Measurements from ENCODE around the gene GALM. TPM values are rescaled to one million over a fixed set of nuclear protein-coding genes. Genes with fewer than 3 reads are reported as not detected.
"Not testable (repeated sequence)": the region's sequence is repeated elsewhere in the genome, so short reads cannot be mapped to it uniquely, and the experiment has no call there.

GALM gene
- total and polyA plus RNA-seq, 2 donors from 2014 or later = 17.9 to 79.9 TPM

- FAIRE-seq (no peak), DNase-seq (no peak)
- H3K9ac ChIP-seq (ENCODE audit: low read length in 3 of 3) = peak overlapping the region; percentile 72 to 100 (median 100)
- no peaks in the 10 kb centered on the region for H3K9me3 ChIP-seq (ENCODE audit: control insufficient read depth in 2 of 3, insufficient read depth in 1 of 3, low read length in 3 of 3)
- TF ChIP-seq, protein P1, sequence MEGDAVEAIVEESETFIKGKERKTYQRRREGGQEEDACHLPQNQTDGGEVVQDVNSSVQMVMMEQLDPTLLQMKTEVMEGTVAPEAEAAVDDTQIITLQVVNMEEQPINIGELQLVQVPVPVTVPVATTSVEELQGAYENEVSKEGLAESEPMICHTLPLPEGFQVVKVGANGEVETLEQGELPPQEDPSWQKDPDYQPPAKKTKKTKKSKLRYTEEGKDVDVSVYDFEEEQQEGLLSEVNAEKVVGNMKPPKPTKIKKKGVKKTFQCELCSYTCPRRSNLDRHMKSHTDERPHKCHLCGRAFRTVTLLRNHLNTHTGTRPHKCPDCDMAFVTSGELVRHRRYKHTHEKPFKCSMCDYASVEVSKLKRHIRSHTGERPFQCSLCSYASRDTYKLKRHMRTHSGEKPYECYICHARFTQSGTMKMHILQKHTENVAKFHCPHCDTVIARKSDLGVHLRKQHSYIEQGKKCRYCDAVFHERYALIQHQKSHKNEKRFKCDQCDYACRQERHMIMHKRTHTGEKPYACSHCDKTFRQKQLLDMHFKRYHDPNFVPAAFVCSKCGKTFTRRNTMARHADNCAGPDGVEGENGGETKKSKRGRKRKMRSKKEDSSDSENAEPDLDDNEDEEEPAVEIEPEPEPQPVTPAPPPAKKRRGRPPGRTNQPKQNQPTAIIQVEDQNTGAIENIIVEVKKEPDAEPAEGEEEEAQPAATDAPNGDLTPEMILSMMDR (IDR thresholded peaks at IDR 0.05; ENCODE audit: borderline replicate concordance, extremely low read depth, insufficient read depth) = no peak
- H3K36me3 ChIP-seq (ENCODE audit: control insufficient read depth in 2 of 3, insufficient read depth in 3 of 3, low read length in 3 of 3) = peaks cover 20 to 27% (median 20%) of the 10 kb centered on the region in 3 donors
- H3K27me3 ChIP-seq (ENCODE audit: control insufficient read depth, insufficient read depth, low read length) = no peaks in the 10 kb centered on the region
- peaks cover 5 to 12% (median 8%) of the 10 kb centered on the region in 3 donors for H3K4me1 ChIP-seq (ENCODE audit: control insufficient read depth in 2 of 3, insufficient read depth in 2 of 3, low read depth in 1 of 3, low read length in 3 of 3)
- peak overlapping the region; percentile 75 to 100 (median 98) for H3K4me3 ChIP-seq (ENCODE audit: low read length in 3 of 3)
- intact Hi-C loops (cut with DNase I) = no loop called here
- H3K27ac ChIP-seq (ENCODE audit: low read depth in 2 of 2, low read length in 2 of 2) = peak overlapping the region; percentile 100
Measured at GRCh38 chr2:38751596-38752410, 85.9 kb downstream of the GALM start.

GRCh38 chr2:38754049-38754448 is 88.1 kb downstream of the GALM start:
- no peak overlapping the region for H3K4me3 ChIP-seq (ENCODE audit: low read length in 3 of 3)
- H3K9me3 ChIP-seq (ENCODE audit: control insufficient read depth in 2 of 3, insufficient read depth in 1 of 3, low read length in 3 of 3) = no peaks in the 10 kb centered on the region
- peaks cover 0 to 5% (median 1%) of the 10 kb centered on the region in 3 donors for H3K36me3 ChIP-seq (ENCODE audit: control insufficient read depth in 2 of 3, insufficient read depth in 3 of 3, low read length in 3 of 3)
- no peaks in the 10 kb centered on the region for H3K27me3 ChIP-seq (ENCODE audit: control insufficient read depth, insufficient read depth, low read length)
- intact Hi-C loops (cut with DNase I) = no loop called here
- no peak for DNase-seq
- H3K4me1 ChIP-seq (ENCODE audit: control insufficient read depth in 2 of 3, insufficient read depth in 2 of 3, low read depth in 1 of 3, low read length in 3 of 3) = peaks cover 0 to 4% (median 3%) of the 10 kb centered on the region in 3 donors
- TF ChIP-seq, protein P1 (IDR thresholded peaks at IDR 0.05; ENCODE audit: borderline replicate concordance, extremely low read depth, insufficient read depth) = no peak
- no peak overlapping the region for H3K9ac ChIP-seq (ENCODE audit: low read length in 3 of 3)
- FAIRE-seq = no peak
- H3K27ac ChIP-seq (ENCODE audit: low read depth in 2 of 2, low read length in 2 of 2) = no peak overlapping the region

GRCh38 chr2:38754506-38754905 is 88.6 kb downstream of the GALM start:
- H3K27ac ChIP-seq (ENCODE audit: low read depth in 2 of 2, low read length in 2 of 2) = no peak overlapping the region
- no peaks in the 10 kb centered on the region for H3K27me3 ChIP-seq (ENCODE audit: control insufficient read depth, insufficient read depth, low read length)
- TF ChIP-seq, protein P1 (IDR thresholded peaks at IDR 0.05; ENCODE audit: borderline replicate concordance, extremely low read depth, insufficient read depth) = no peak
- FAIRE-seq = peak; percentile 8
- H3K9ac ChIP-seq (ENCODE audit: low read length in 3 of 3) = peak overlapping the region in 1 of 3 donors; percentile 32
- H3K4me3 ChIP-seq (ENCODE audit: low read length in 3 of 3) = peak overlapping the region in 2 of 3 donors; percentile 19 to 34
- DNase-seq = no peak
- no peaks in the 10 kb centered on the region for H3K9me3 ChIP-seq (ENCODE audit: control insufficient read depth in 2 of 3, insufficient read depth in 1 of 3, low read length in 3 of 3)
- peaks cover 0 to 4% (median 1%) of the 10 kb centered on the region in 3 donors for H3K4me1 ChIP-seq (ENCODE audit: control insufficient read depth in 2 of 3, insufficient read depth in 2 of 3, low read depth in 1 of 3, low read length in 3 of 3)
- intact Hi-C loops (cut with DNase I) = no loop called here
- peaks cover 0 to 4% (median 0%) of the 10 kb centered on the region in 3 donors for H3K36me3 ChIP-seq (ENCODE audit: control insufficient read depth in 2 of 3, insufficient read depth in 3 of 3, low read length in 3 of 3)

GRCh38 chr2:38755891-38756290 is 90.0 kb downstream of the GALM start:
- intact Hi-C loops (cut with DNase I); FAIRE-seq; H3K4me1 ChIP-seq (ENCODE audit: control insufficient read depth in 2 of 3, insufficient read depth in 2 of 3, low read depth in 1 of 3, low read length in 3 of 3); H3K9ac ChIP-seq (ENCODE audit: low read length in 3 of 3); H3K4me3 ChIP-seq (ENCODE audit: low read length in 3 of 3); H3K36me3 ChIP-seq (ENCODE audit: control insufficient read depth in 2 of 3, insufficient read depth in 3 of 3, low read length in 3 of 3); DNase-seq; H3K27ac ChIP-seq (ENCODE audit: low read depth in 2 of 2, low read length in 2 of 2); H3K27me3 ChIP-seq (ENCODE audit: control insufficient read depth, insufficient read depth, low read length); H3K9me3 ChIP-seq (ENCODE audit: control insufficient read depth in 2 of 3, insufficient read depth in 1 of 3, low read length in 3 of 3): not testable (repeated sequence)
